ENCODE measurements around the gene ANKRD6. TPM values are rescaled to one million over a fixed set of nuclear protein-coding genes. Genes with fewer than 3 reads are reported as not detected.

Gene ANKRD6
- total RNA-seq, 1 experiment from 2014 or later = 20.5 TPM

- H3K4me3 ChIP-seq (ENCODE audit: low read depth, low read length) = no peak overlapping the region
- no peak for TF ChIP-seq CTCF (IDR thresholded peaks at IDR 0.05; ENCODE audit: insufficient read depth in 1 of 2, low read depth in 1 of 2, low read length in 1 of 2, severe bottlenecking in 1 of 2, unreplicated experiment in 1 of 2)
- DNase-seq = no peak
- Mint-ChIP-seq H3K4me3 (ENCODE audit: unreplicated experiment) (no peak overlapping the region), H3K9me3 (ENCODE audit: unreplicated experiment) (no peaks in the 10 kb centered on the region), H3K4me1 (ENCODE audit: low read depth, unreplicated experiment) (no peaks in the 10 kb centered on the region), H3K36me3 (ENCODE audit: insufficient read depth, unreplicated experiment) (no peaks in the 10 kb centered on the region), H3K27me3 (ENCODE audit: insufficient read depth, unreplicated experiment) (no peaks in the 10 kb centered on the region), H3K27ac (ENCODE audit: unreplicated experiment) (no peak overlapping the region)
- no peaks in the 10 kb centered on the region for H3K9me3 ChIP-seq
- H3K27me3 ChIP-seq (replicated peaks; ENCODE audit: control insufficient read depth, insufficient read depth, low read length) = no peaks in the 10 kb centered on the region
- H3K4me1 ChIP-seq = no peaks in the 10 kb centered on the region
- H3K36me3 ChIP-seq (ENCODE audit: control insufficient read depth, insufficient read depth, low read length) = no peaks in the 10 kb centered on the region
- intact Hi-C loops (cut with micrococcal nuclease; ENCODE audit: unreplicated experiment) = loop anchor here (5.0 kb wide), 1 partner anchor 68 kb away; no protein-coding TSS in a partner anchor
- BruUV-seq (replicated peaks) = no TSS peak
- ChIA-PET CTCF (no interaction called here), POLR2A (no interaction called here)
These were observed 95.9 kb downstream of the ANKRD6 start for GRCh38 chr6:89528866-89529265.

GRCh38 chr6:89530982-89531381 is 98.0 kb downstream of the ANKRD6 start:
- no peaks in the 10 kb centered on the region for H3K9me3 ChIP-seq
- no peaks in the 10 kb centered on the region for H3K36me3 ChIP-seq (ENCODE audit: control insufficient read depth, insufficient read depth, low read length)
- Mint-ChIP-seq H3K36me3 (ENCODE audit: insufficient read depth, unreplicated experiment) (no peaks in the 10 kb centered on the region), H3K4me3 (ENCODE audit: unreplicated experiment) (no peak overlapping the region), H3K4me1 (ENCODE audit: low read depth, unreplicated experiment) (no peaks in the 10 kb centered on the region), H3K27me3 (ENCODE audit: insufficient read depth, unreplicated experiment) (no peaks in the 10 kb centered on the region), H3K9me3 (ENCODE audit: unreplicated experiment) (no peaks in the 10 kb centered on the region), H3K27ac (ENCODE audit: unreplicated experiment) (no peak overlapping the region)
- H3K4me1 ChIP-seq = no peaks in the 10 kb centered on the region
- no peak overlapping the region for H3K4me3 ChIP-seq (ENCODE audit: low read depth, low read length)
- TF ChIP-seq CTCF (IDR thresholded peaks at IDR 0.05; ENCODE audit: insufficient read depth in 1 of 2, low read depth in 1 of 2, low read length in 1 of 2, severe bottlenecking in 1 of 2, unreplicated experiment in 1 of 2) = no peak
- intact Hi-C loops (cut with micrococcal nuclease; ENCODE audit: unreplicated experiment) = no loop called here
- no peak for DNase-seq
- no TSS peak for BruUV-seq (replicated peaks)
- ChIA-PET POLR2A (no interaction called here), CTCF (no interaction called here)
- no peaks in the 10 kb centered on the region for H3K27me3 ChIP-seq (replicated peaks; ENCODE audit: control insufficient read depth, insufficient read depth, low read length)

GRCh38 chr6:89536231-89536630 is 103.3 kb downstream of the ANKRD6 start:
- H3K4me1 ChIP-seq = no peaks in the 10 kb centered on the region
- H3K9me3 Mint-ChIP-seq (ENCODE audit: unreplicated experiment) = no peaks in the 10 kb centered on the region
- H3K4me3 ChIP-seq (ENCODE audit: low read depth, low read length) = no peak overlapping the region
- intact Hi-C loops (cut with micrococcal nuclease; ENCODE audit: unreplicated experiment) = no loop called here
- H3K4me3 Mint-ChIP-seq (ENCODE audit: unreplicated experiment) = no peak overlapping the region
- no peak overlapping the region for H3K27ac Mint-ChIP-seq (ENCODE audit: unreplicated experiment)
- ChIA-PET CTCF (no interaction called here), POLR2A (no interaction called here)
- no peaks in the 10 kb centered on the region for H3K36me3 ChIP-seq (ENCODE audit: control insufficient read depth, insufficient read depth, low read length)
- peak in 1 of 2 experiments; percentile 10 for TF ChIP-seq CTCF (IDR thresholded peaks at IDR 0.05; ENCODE audit: insufficient read depth in 1 of 2, low read depth in 1 of 2, low read length in 1 of 2, severe bottlenecking in 1 of 2, unreplicated experiment in 1 of 2)
- BruUV-seq (replicated peaks) = no TSS peak
- H3K9me3 ChIP-seq = no peaks in the 10 kb centered on the region
- H3K27me3 Mint-ChIP-seq (ENCODE audit: insufficient read depth, unreplicated experiment) = no peaks in the 10 kb centered on the region
- no peaks in the 10 kb centered on the region for H3K27me3 ChIP-seq (replicated peaks; ENCODE audit: control insufficient read depth, insufficient read depth, low read length)
- DNase-seq = peak in 1 of 2 experiments; percentile 11
- no peaks in the 10 kb centered on the region for H3K36me3 Mint-ChIP-seq (ENCODE audit: insufficient read depth, unreplicated experiment)
- H3K4me1 Mint-ChIP-seq (ENCODE audit: low read depth, unreplicated experiment) = no peaks in the 10 kb centered on the region

All from Caco-2 (cell line).